Measurements from ENCODE around the gene KY.

GRCh38 chr3:134609821-134610431 is 40.9 kb downstream of the KY start:
- TF ChIP-seq CTCF (IDR thresholded peaks at IDR 0.05; ENCODE audit: low read depth, low read length) (no peak), EZH2phosphoT487 (IDR thresholded peaks at IDR 0.05; ENCODE audit: low read depth) (no peak)

All from OCI-LY3 (cell line).